Neural progenitor cell (in vitro differentiated cells): ENCODE results near the gene CYP26B1.

Experiments
- EZH2 ChIP-seq: fragments of 200-600 bp; sonication (generic); IDR thresholded peaks from 2 replicates; pipeline ENCODE4 v1.6.1; 2017; ENCODE audit warnings: antibody characterized with exemption, mild to moderate bottlenecking, moderate library complexity
- TF ChIP-seq, protein P1 (sequence below): fragments of 200-600 bp; sonication (generic); IDR thresholded peaks from 2 replicates; pipeline ENCODE4 v1.5.1; 2017; ENCODE audit warnings: antibody characterized with exemption, mild to moderate bottlenecking

DNA sequence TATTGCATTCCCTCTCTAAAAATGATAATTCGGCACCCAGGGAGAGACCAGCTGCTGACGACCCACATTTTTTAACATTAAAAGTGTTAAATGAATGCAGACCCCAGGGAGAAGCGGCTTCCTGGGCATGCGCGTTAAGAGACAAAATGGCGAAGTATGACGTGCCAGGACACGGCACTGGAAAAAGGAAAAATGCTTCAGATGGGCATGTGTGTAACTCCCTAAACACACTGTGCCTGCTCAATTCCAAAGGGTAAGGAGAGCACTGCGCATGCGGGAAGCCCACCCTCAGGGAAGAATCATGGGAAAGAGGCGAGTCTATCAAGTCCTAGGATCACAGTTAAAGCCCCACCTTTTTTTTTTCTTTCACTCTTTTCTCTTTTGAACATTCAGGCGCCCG lies 58.1 kb downstream of the CYP26B1 start:
- TF ChIP-seq EZH2 = no peak
- TF ChIP-seq, protein P1, sequence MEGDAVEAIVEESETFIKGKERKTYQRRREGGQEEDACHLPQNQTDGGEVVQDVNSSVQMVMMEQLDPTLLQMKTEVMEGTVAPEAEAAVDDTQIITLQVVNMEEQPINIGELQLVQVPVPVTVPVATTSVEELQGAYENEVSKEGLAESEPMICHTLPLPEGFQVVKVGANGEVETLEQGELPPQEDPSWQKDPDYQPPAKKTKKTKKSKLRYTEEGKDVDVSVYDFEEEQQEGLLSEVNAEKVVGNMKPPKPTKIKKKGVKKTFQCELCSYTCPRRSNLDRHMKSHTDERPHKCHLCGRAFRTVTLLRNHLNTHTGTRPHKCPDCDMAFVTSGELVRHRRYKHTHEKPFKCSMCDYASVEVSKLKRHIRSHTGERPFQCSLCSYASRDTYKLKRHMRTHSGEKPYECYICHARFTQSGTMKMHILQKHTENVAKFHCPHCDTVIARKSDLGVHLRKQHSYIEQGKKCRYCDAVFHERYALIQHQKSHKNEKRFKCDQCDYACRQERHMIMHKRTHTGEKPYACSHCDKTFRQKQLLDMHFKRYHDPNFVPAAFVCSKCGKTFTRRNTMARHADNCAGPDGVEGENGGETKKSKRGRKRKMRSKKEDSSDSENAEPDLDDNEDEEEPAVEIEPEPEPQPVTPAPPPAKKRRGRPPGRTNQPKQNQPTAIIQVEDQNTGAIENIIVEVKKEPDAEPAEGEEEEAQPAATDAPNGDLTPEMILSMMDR = no peak
